Hepatocyte (in vitro differentiated cells): ENCODE measurements around the gene ASXL3. TPM values are rescaled to one million over a fixed set of nuclear protein-coding genes. Genes with fewer than 3 reads are reported as not detected.

Experiments used
- DNase-seq: peaks from one replicate; pipeline ENCODE4 v3.0.0-alpha.2; 2016; ENCODE audit warnings: low spot score
- H2AFZ ChIP-seq: fragments of 200-600 bp; sonication (generic); 2 replicates; pipeline ENCODE4 v1.6.0; 2016; ENCODE audit warnings: antibody characterized with exemption, mild to moderate bottlenecking
- H3K27ac ChIP-seq: fragments of 200-600 bp; sonication (generic); 2 replicates; pipeline ENCODE4 v1.5.1; 2016; ENCODE audit warnings: mild to moderate bottlenecking
- H3K27me3 ChIP-seq: fragments of 200-600 bp; sonication (generic); 2 replicates; pipeline ENCODE4 v1.6.1; 2016
- H3K36me3 ChIP-seq: fragments of 200-600 bp; sonication (generic); replicated peaks from 2 replicates; pipeline ENCODE4 v1.5.1; 2016; ENCODE audit warnings: low read depth; ENCODE audit not compliant: insufficient read depth
- H3K4me1 ChIP-seq: fragments of 200-600 bp; sonication (generic); 2 replicates; pipeline ENCODE4 v1.5.1; 2016; ENCODE audit warnings: mild to moderate bottlenecking, moderate library complexity; ENCODE audit not compliant: insufficient read depth
- H3K4me2 ChIP-seq: fragments of 200-600 bp; sonication (generic); 2 replicates; pipeline ENCODE4 v1.6.0; 2016
- H3K4me3 ChIP-seq: fragments of 200-600 bp; sonication (generic); 2 replicates; pipeline ENCODE4 v1.5.1; 2016; ENCODE audit warnings: mild to moderate bottlenecking
- H3K79me2 ChIP-seq: fragments of 200-600 bp; sonication (generic); 2 replicates; pipeline ENCODE4 v1.6.0; 2017; ENCODE audit warnings: mild to moderate bottlenecking
- H3K9me2 ChIP-seq: fragments of 200-600 bp; sonication (generic); replicated peaks from 2 replicates; pipeline ENCODE4 v1.6.0; 2017; ENCODE audit warnings: mild to moderate bottlenecking; ENCODE audit not compliant: insufficient read depth
- H3K9me3 ChIP-seq: fragments of 200-600 bp; sonication (generic); 2 replicates; pipeline ENCODE4 v1.5.1; 2016; ENCODE audit warnings: low read depth, mild to moderate bottlenecking
- H4K20me1 ChIP-seq: fragments of 200-600 bp; sonication (generic); 2 replicates; pipeline ENCODE4 v1.6.0; 2016; ENCODE audit warnings: mild to moderate bottlenecking; ENCODE audit not compliant: insufficient read depth, poor library complexity, severe bottlenecking
- EZH2 ChIP-seq: fragments of 200-600 bp; sonication (generic); IDR thresholded peaks from 2 replicates; pipeline ENCODE4 v1.6.1; 2016; ENCODE audit warnings: antibody characterized with exemption, mild to moderate bottlenecking, borderline replicate concordance
- EZH2phosphoT487 ChIP-seq: fragments of 200-600 bp; sonication (generic); IDR thresholded peaks from one replicate; pipeline ENCODE4 v1.6.1; 2018; ENCODE audit warnings: antibody characterized with exemption, mild to moderate bottlenecking, low read depth, moderate library complexity; ENCODE audit not compliant: unreplicated experiment, severe bottlenecking
- WGBS: methylation state at CpG from one replicate; pipeline ENCODE4 v1.1.6; 2016; ENCODE audit warnings: low lambda C conversion rate; ENCODE audit errors: missing lambda C conversion rate; 5-methylcytosine and 5-hydroxymethylcytosine counted together
- polyA plus RNA-seq: library from polyadenylated mRNA; unstranded; fragments of >200 nt; fragmentation: Nextera tagmentation; extraction: Ambion mirVana; gene quantifications from 2 replicates; pipeline ENCODE4 v1.2.1, GENCODE V29; 2016
- total RNA-seq: library from RNA; depleted of rRNA; stranded (reverse); fragments of >200 nt; gene quantifications from 2 replicates; pipeline ENCODE4 v1.2.3, GENCODE V29; 2014
- TF ChIP-seq, protein P1 (sequence below): fragments of 200-600 bp; sonication (generic); IDR thresholded peaks from 2 replicates; pipeline ENCODE4 v1.5.1; 2016; ENCODE audit warnings: antibody characterized with exemption, mild to moderate bottlenecking; ENCODE audit not compliant: poor library complexity

Gene ASXL3
- total and polyA plus RNA-seq, 2 experiments from 2014 or later, result 1.4 to 8.7 TPM

GRCh38 chr18:33745151-33745795 lies 167.3 kb downstream of the ASXL3 start:
- Histone ChIP-seq H4K20me1 (no peaks in the 10 kb centered on the region), H2AFZ (no peak overlapping the region), H3K4me1 (no peaks in the 10 kb centered on the region), H3K27me3 (no peaks in the 10 kb centered on the region), H3K4me2 (no peak overlapping the region), H3K27ac (no peak overlapping the region), H3K9me3 (no peaks in the 10 kb centered on the region), H3K36me3 (no peaks in the 10 kb centered on the region), H3K9me2 (no peaks in the 10 kb centered on the region), H3K4me3 (no peak overlapping the region), H3K79me2 (no peaks in the 10 kb centered on the region)
- TF ChIP-seq EZH2 (no peak), EZH2phosphoT487 (no peak)
- TF ChIP-seq, protein P1, sequence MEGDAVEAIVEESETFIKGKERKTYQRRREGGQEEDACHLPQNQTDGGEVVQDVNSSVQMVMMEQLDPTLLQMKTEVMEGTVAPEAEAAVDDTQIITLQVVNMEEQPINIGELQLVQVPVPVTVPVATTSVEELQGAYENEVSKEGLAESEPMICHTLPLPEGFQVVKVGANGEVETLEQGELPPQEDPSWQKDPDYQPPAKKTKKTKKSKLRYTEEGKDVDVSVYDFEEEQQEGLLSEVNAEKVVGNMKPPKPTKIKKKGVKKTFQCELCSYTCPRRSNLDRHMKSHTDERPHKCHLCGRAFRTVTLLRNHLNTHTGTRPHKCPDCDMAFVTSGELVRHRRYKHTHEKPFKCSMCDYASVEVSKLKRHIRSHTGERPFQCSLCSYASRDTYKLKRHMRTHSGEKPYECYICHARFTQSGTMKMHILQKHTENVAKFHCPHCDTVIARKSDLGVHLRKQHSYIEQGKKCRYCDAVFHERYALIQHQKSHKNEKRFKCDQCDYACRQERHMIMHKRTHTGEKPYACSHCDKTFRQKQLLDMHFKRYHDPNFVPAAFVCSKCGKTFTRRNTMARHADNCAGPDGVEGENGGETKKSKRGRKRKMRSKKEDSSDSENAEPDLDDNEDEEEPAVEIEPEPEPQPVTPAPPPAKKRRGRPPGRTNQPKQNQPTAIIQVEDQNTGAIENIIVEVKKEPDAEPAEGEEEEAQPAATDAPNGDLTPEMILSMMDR, result no peak
- 96% methylated on average over 8 of the region's 8 CpGs for WGBS
- no peak for DNase-seq

GRCh38 chr18:33745871-33746545 lies 168.0 kb downstream of the ASXL3 start:
- Histone ChIP-seq H3K27me3 (no peaks in the 10 kb centered on the region), H3K9me3 (no peaks in the 10 kb centered on the region), H4K20me1 (no peaks in the 10 kb centered on the region), H3K4me2 (no peak overlapping the region), H2AFZ (no peak overlapping the region), H3K27ac (no peak overlapping the region), H3K4me1 (no peaks in the 10 kb centered on the region), H3K36me3 (no peaks in the 10 kb centered on the region), H3K9me2 (no peaks in the 10 kb centered on the region), H3K79me2 (no peaks in the 10 kb centered on the region), H3K4me3 (no peak overlapping the region)
- 94% methylated on average over 11 of the region's 16 CpGs for WGBS
- TF ChIP-seq EZH2, result no peak
- TF ChIP-seq, protein P1, result no peak
- no peak for DNase-seq

DNA sequence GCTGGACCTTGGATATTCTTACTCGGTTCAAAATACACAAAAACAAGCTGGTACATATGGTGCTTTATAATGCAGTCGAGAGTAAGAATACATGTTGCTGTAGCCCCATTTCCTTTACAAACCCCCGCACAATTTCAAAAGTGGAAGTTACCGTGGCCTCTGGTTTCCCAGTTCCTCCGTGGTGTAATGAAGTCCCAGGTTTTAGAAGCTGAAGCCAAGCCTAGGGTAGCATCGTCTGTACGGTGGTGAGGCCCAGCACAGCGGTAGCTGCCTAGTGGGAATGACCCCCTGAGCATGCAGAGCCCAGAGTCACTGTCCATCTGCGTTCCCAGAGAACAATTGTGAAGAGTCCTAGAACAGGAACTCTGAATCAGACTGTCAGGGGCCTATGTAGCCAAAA lies 171.8 kb downstream of the ASXL3 start:
- Histone ChIP-seq H3K4me3 (no peak overlapping the region), H3K27me3 (no peaks in the 10 kb centered on the region), H2AFZ (no peak overlapping the region), H3K4me2 (no peak overlapping the region), H3K79me2 (no peaks in the 10 kb centered on the region), H3K4me1 (no peaks in the 10 kb centered on the region), H3K36me3 (no peaks in the 10 kb centered on the region), H4K20me1 (no peaks in the 10 kb centered on the region), H3K9me3 (no peaks in the 10 kb centered on the region), H3K27ac (no peak overlapping the region), H3K9me2 (no peaks in the 10 kb centered on the region)
- TF ChIP-seq, protein P1, result no peak
- TF ChIP-seq EZH2phosphoT487 (no peak), EZH2 (no peak)
- no peak for DNase-seq
- 80% methylated on average over 9 of the region's 9 CpGs for WGBS
